GM03348 (cell line): Measurements from ENCODE around the gene AFAP1.

Experiments used
- DNase-seq: peaks from one replicate; pipeline ENCODE4 v3.0.0; 2012; ENCODE audit warnings: low spot score

AFAP1 gene

DNA sequence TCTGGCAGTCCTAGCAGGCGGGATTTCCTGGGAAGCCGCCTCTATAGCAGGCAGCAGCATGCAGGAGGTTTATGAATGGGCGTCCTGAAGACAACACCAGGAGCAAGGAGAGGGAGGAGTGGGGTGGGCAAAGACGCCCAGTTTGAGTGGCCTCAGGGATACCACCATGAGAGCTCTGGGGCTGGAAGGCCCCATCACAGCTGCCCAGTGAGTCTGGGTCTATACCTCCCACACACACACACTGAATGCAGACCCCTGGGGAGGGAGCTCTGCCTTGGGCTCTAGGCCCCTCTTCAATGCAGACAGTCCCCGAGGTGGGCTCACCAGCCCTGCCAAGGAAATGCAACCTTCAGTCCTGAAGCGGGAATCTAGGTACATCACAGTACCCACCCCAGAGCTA lies 98.6 kb downstream of the AFAP1 start:
- no peak for DNase-seq

DNA sequence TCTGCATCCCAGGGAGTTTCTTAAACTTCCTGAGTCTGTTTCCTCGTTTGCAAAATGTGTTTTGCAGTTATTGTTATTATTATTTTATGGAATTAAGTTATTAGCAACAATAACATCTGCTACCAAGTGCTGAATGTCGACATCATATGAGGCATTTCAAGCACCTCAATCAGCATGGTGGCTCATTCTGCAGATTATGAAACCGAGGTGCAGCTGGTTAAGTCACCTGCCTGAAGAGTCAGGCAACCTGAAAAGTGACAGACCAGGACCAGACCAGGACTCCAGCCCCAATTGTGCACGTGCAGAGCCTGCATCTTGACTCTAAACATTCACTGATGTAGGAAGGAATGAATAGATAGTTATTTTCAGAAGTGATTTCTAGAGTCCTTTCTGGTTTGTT lies 99.8 kb downstream of the AFAP1 start:
- no peak for DNase-seq

GRCh38 chr4:7838136-7838782 lies 101.4 kb downstream of the AFAP1 start:
- no peak for DNase-seq

DNA sequence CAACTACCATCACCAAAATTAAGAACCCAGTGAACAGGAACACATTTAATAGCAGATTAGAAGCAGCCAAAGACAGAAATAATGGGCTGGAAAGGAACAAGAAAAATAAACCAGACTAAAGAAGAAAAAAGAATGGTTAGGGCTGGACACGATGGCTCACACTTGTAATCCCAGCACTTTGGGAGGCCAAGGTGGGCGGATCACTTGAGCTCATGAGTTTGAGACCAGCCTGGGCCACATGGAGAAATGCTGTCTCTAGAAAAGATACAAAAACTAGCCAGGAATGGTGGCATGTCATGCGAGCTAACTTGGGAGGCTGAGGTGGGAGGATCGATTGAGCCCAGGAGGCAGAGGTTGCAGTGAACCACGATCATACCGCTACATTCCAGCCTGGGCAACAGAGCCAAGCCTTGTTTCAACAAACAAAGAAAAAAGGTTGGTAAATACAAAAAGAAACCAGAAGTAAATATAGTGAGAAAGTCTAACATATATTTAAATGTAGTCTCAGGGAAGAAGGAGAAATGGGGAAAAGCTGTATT lies 102.0 kb downstream of the AFAP1 start:
- DNase-seq: no peak

GRCh38 chr4:7831858-7832730 lies 107.6 kb downstream of the AFAP1 start:
- DNase-seq: no peak

DNA sequence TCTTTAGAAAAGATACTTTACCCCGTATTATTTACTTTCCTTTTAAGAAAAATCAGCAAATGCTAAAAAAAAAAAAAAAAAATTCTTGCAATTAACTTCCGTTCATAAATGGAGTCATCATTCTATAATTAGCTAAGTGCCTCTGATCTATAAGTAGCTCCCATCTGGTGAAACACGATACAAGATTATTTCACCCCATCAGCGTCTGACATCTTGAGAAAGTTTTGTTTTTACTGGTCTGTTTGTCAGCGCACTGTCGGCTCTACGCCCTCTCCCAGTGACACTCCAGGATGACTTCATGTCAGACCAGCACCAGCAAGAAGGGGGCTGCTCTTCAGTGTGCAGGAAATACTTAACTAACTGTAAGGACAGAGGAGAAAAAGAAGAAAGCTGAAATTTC lies 108.3 kb downstream of the AFAP1 start:
- DNase-seq: peak; percentile 39

- no peak for DNase-seq
Measured at GRCh38 chr4:7830747-7831146, 108.9 kb downstream of the AFAP1 start.

- DNase-seq: no peak
Measured at GRCh38 chr4:7829652-7830580, 109.7 kb downstream of the AFAP1 start.

GRCh38 chr4:7828793-7829301 lies 110.8 kb downstream of the AFAP1 start:
- DNase-seq: no peak

DNA sequence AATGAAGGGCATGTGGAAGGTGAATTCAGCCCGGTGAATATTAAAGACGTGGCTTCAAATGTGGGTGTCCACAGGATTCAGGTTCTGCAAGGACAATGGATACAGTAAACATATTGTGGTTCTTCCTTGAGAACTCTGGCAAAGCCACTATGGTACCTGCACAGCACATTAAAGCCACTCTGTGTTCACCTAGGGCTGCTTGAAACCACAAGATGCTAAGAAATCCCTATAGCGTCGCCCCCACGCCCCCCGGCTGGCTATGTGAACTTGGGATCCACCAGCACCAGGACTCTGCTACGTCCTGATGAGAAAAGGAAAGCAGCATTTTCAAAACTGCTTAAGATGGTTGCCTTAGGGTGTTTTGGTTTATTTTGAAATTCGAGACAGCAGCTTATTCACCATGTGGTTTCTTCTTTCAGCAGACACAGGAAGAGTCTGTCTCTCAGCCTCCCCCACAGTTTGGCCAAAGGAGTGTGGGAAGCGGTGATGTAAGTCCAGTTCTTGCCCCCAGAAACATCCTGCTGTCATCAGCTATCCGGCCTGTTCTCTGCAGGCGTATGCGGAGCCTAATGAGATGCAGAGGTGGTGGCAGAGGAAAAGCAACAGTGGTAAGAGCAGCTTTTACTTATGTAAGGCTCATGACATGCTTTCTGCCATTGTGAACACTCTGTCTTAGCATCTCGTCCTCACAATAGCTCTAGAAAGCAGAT lies 111.5 kb downstream of the AFAP1 start:
- peak; percentile 88 for DNase-seq

GRCh38 chr4:7827566-7827965 lies 112.1 kb downstream of the AFAP1 start:
- peak; percentile 31 for DNase-seq

DNA sequence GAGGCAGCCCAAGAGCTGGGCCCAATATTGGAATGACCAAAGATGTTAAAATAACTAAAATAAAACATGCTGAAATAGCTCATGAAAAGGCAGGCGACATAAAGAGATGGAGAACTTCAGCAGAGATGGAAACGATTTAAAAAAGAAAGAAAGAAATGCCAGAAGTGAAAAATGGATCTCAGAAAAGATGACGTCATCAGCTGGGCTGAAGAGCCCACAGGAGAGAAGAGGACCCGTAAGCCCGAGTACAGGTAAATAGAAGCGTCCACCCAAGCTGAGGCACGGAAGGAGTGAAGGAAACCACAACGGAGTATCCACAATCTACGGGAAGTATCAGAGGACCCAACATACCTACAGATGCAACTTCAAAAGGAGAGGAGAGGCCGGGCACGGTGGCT lies 112.8 kb downstream of the AFAP1 start:
- no peak for DNase-seq

- no peak for DNase-seq
Measured at GRCh38 chr4:7826176-7826908, 113.3 kb downstream of the AFAP1 start.

DNA sequence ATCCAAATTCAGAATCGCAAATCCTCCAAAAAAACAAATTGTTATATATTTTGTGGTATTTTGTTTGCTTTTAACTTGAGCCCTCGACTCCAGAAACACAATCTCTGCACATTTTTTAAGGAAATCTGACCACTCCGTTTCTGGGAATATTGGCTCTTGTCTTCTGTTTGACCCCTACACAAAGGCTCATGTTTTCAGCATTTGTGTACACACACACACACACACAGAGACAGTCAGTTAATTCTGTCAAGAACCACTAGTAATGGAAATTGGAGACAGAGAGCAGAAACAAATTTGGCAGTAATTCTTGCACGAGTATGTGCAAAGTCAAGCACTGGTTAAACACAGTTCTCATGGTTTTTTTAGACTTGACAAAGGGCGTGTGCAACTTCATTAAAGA lies 115.4 kb downstream of the AFAP1 start:
- DNase-seq: no peak

- DNase-seq: no peak
Measured at GRCh38 chr4:7823416-7823824, 116.2 kb downstream of the AFAP1 start.

DNA sequence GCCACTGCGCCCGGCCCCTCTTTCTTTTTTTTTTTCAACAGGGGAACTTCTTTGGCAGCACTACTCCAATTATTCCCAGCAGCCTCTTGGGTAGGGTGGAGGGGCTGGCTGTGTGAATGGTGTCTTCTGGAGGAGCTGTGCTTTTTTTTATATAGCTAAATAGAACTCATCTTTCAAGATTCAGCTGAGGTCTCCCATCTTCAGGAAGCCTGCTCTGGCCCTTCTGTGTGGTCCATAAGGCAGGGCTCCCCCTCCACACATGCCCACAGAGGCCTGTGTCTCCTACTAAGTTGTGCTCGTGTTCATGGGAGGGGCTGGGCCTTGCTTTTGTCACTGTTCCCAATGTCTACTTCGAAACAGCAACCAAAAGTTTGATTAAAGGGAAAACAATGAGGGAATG lies 116.8 kb downstream of the AFAP1 start:
- peak; percentile 35 for DNase-seq

DNA sequence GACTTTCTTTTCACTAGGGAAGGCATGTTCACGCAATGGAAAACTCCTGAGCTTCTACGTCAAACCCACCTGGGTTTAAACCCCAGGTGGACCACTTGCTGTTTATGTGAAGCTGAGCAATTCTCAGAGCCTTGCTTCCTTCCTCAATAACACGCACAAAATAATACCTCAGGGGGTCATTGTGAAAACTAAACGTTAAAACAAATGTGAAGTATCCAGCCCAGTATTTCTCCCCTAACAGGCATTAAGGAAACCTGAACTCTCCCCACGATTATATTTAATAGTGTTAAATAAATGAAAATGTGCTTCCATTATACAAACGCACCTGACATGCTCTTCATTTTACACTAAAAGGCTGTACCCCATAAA lies 117.5 kb downstream of the AFAP1 start:
- no peak for DNase-seq

GRCh38 chr4:7821245-7822136 lies 118.2 kb downstream of the AFAP1 start:
- DNase-seq: peak; percentile 36

DNA sequence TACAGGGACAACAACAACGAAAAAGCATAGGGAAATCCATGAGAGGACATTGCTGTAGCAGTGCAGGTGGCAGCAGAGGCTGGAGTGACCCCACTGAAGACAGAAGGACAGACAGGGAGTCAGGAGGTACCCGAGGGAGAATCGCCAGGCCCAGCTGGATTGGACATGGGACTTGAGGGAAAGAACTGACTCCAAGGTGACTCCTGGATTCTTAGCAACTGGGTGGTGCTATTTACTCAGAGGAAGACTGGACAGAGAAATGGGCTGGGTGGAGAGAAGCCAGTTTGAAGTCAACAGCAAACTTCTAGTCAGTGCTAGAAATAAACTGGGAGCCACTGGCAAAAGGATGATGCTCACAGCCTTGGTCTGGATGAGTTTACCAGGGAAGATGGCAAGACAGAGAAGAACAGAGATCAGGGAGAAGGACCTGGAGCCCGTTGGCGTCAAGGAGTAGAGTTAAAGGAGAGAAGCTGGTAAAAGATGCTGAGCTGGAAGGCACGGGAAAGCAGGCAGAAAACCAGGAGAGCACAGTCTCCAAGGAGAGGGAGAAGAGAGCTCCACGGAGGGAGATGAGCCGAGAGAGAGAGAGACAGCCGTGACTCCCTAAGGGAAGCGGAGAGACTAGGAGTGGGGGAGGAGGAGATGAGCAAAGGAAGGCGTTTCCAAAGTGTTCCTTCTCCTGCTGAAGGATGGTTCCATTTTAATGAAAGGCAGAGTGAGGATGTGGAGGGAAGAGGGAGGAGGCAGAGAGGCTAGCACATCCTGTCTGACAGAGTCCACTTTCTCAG lies 119.4 kb downstream of the AFAP1 start:
- no peak for DNase-seq
